Measurements from ENCODE around the gene OVOL3.

DNA sequence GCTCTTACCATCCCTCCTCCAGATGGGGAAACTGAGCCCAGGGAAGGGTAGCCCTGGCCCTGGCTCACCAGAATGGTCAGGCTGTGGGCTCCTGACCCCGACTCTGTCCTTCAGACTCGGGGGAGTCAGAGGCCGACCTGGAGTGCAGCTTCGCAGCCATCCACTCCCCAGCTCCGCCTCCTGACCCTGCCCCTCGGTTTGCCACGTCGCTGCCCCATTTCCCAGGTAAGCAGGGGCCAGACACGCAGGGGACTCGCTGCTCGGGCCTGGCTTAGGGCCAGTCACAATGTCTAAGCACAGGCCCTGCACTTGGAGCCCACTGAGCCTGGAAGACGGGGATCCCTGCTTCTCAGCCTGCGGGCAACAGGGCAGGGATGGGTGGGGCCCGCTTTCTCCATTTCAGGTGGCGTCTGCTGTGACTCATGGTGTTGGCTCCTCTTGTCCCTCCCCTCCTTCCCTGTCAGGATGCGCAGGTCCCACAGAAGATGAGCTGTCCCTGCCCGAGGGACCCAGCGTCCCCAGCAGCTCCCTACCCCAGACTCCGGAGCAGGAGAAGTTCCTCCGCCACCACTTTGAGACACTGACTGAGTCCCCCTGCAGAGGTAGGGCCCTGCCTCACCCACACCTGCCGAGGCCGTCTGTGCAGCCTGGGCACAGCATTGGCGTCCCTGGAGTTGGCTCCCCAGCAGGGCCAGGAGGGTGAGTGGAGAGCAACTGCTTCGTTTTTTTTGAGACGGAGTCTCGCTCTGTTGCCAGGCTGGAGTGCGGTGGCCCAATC lies 9.2 kb upstream of the OVOL3 start:
- TF ChIP-seq CTCF (IDR thresholded peaks at IDR 0.05) (no peak), EP300 (IDR thresholded peaks at IDR 0.05; ENCODE audit: low read depth) (no peak), POLR2A (IDR thresholded peaks at IDR 0.05) (no peak)
